Activated CD4-positive, alpha-beta T cell treated with anti-CD3 and anti-CD28 coated beads, Interleukin-2, amount 50 U/mL, for 4 hours (primary cell): Measurements from ENCODE around the gene PON3.

Source experiments
- DNase-seq, 2 experiments: peaks; one replicate each; pipeline ENCODE4 v3.0.0-alpha.2; 2020

The PON3 gene

GRCh38 chr7:95396136-95397032 is at the start of gene PON3:
Gene PON3, minus strand, starts transcription at chr7:95396375. Its CDS starts 25 bp downstream, at chr7:95396350.
- DNase-seq: no peak

- DNase-seq: no peak
These were observed 48.6 kb upstream of the PON3 start for GRCh38 chr7:95444796-95445195.

DNA sequence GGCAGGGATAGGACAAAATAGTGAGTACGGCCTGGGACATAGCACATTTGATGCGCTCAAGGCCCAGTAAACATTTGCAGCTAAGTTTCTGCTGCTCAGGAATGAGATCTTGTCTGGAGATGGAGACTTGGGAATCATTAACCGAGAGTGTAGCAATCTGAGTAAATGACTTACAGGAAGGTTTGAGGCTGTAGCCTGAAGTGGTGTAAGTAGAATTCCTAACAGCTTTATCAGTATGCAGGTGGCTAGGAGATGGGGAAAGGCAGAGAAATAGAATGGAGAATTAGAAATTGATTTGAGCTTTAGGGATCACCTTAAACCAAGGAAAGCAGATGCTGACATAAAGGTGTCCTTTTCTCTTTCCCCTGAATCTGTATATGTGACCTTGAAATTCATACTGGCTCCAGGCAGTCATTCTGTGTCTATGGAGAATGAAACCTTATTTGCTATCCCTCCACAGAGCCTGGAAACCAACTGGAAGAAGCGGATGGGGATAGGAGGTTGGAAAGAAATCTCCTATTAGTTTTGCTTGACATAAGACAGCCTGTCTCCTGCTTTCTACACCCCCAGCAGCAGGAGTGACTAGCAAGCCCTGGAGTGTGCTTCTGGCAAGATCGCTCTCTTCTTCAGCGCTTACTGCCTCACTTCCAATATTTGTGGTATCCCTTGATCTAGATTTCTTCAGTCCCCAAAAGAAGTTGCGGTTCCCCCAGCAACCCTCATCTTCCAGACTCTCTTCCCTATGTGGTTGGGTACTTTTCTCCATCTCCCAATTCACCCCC is 45.1 kb upstream of the PON3 start:
- no peak for DNase-seq

- DNase-seq: no peak
These were observed 44.3 kb upstream of the PON3 start for GRCh38 chr7:95440394-95441038.

- DNase-seq: no peak
These were observed 40.2 kb upstream of the PON3 start for GRCh38 chr7:95436407-95436806.

GRCh38 chr7:95435422-95435780 is 39.2 kb upstream of the PON3 start:
- DNase-seq: no peak

DNA sequence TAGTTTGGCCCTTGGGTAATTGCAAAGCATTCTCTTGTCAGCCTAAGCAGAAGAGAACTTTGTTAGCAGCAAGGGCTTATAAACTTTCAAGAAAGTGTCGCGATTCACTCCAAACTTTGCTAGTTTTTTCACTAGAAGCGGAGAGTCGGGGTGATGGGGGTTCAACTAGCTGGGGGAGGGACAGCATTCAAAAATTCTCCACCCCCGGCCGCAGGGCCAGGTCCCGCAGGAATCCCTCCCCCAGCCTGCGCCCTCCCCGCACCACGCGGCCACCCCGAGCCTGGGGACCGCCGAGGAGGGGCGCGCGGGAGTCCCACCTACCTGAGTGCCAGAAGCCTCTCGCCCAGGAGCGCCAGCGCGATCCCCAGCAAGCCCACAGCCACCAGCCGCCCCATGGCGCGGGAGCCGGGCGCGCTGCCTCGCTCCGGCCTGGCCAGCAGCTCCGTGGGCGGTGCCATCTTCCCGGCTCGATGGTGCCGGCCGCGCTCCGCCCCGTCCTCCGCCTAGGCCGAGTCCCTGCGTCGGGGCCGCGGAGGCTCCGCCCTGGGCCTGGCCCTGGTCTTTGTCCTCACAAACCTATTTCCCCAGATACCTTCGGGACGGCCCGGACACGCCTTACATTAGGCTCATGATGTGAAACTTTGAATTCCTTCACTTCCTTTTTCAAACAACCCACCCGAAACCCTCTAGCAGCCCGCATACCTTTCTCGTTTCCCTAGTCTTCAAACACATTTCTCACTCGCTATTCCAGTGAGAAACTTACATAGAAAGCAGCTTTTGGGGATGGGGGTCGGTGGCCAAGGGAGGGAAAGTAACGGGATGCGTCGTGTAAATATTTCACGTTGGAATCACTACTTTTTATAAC is 38.6 kb upstream of the PON3 start, which contains the start of gene PON2:
PON2 (minus strand) TSS at position 472 of the 865 bp plus-strand sequence; CDS start at position 395, 77 bp downstream.
- peak; percentile 2 to 3 for DNase-seq

- no peak for DNase-seq
These were observed 37.9 kb upstream of the PON3 start for GRCh38 chr7:95433952-95434556.

- no peak for DNase-seq
These were observed 37.0 kb upstream of the PON3 start for GRCh38 chr7:95433129-95433528.

DNA sequence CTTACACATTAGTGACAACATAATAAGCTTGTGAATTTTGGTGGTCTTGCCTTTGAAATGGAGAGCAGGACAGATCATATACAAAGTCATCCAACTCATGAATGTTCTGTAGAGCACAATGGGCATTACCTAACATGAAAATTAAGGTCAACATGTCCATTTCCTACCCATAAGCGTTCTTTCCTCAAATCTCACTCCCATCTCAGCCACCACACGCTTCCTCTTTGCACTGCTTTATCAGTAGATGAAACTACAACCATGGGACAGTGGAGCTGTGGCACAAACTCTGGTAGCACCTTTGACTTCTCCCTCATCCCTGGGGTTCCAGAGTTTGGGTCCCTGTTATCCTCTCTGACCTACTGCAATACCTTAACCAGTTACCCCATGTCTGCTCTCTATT is 36.4 kb upstream of the PON3 start:
- no peak for DNase-seq

GRCh38 chr7:95430864-95431263 is 34.7 kb upstream of the PON3 start:
- no peak for DNase-seq

DNA sequence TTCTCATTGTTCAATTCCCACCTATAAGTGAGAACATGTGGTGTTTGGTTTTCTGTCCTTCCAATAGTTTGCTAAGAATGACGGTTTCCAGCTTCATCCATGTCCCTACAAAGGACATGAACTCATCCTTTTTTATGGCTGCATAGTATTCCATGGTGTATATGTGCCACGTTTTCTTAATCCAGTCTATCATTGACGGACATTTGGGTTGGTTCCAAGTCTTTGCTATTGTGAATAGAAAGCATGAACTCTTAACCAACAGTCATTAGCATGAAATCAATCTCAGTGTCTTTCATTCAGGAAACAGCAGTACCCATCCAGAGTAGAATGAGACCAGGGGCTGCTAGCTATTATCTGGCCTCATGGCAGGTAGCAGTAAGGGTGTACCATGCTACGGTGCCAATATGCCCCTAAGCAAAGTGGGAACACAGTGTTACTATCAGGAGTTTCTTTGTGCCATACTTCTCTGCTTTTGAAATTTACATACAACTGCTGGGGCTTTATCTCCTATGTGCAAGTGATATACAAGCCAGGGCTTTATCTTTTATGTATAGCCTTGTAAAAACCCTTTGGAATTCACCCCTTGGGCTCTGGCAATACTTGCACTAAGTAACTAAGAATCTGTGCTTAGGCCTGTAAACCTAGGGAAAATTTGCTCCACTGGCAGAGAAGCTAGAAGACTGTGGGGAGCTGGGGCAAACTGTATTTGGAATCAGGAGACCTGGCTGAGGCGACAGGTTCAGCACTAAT is 33.2 kb upstream of the PON3 start:
- DNase-seq: no peak

GRCh38 chr7:95427914-95428516 is 31.8 kb upstream of the PON3 start:
- no peak for DNase-seq

DNA sequence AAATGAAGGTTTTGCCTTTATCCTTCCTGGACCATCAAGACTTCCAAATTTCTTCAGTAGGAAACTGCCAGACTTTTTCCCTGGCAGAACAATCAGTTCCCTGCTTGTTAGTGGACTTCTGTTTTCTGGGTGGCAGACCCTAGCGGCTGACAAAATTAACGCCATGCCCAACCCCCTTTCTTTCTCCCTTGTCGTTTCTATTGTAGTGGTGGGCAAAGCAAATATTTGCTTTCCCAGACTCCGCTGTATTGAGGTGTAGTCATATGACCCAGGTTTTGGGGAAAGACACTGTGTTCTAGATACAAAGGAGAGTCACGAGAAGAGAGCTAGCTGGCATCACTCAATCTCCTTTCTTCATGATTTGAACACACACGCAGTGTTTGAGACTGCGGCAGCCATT is 31.0 kb upstream of the PON3 start:
- no peak for DNase-seq

DNA sequence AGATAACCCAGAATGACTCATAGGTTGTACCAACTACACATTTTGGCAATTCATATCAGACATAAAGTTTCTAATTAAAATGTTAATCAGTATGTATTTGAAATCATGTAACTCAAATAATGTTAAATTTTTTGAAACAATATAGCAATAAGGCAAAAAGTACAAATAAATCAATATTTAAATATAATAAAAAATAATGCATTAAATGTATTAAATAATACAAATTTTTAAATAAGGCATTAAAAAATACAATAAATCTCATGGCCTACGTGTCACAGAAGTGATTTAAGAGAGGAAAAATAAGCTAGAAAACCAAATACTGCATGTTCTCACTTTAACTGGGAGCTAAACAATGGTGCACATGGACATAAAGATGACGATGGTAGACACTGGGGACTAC is 29.5 kb upstream of the PON3 start:
- no peak for DNase-seq

GRCh38 chr7:95424716-95425115 is 28.5 kb upstream of the PON3 start:
- no peak for DNase-seq

- no peak for DNase-seq
These were observed 25.8 kb upstream of the PON3 start for GRCh38 chr7:95421847-95422444.

DNA sequence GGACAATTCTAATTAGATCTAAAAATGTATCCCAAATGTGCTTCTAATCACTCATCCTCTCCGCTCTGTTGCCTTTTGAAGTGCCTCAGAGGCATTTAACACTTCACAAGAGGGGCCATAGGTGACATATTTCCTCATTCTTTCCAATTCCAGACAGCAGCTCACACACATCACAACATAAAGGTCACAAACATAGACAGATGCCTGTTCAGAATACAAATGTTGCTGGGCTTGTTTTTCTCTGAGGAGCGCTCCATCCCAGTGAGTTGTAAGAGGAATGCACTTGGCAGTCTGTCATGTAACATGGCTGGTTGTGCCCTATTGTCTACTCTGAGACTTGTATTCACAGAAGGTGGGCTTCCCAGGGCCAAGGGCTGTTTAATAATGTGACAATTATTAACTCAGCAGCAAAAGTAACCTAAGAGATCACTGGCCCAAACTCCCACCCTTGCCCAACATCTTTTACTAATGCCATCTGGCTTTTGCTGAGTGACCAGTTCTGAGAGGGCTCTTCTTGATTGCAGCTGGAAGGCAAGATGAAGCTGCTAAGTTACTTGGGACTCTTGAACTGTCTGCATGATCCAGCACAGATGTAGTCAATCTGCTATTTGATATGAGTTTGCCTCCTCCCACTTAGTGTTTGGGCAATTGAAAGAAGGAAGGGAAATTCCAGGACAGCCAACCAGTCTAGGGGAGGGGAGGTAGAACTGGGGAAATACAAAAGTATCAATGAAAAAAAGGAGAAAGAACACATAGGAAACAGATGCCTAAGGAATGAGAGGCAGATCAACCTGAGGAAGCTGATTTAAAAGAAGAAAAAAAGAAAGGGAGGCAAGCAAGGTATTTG is 25.0 kb upstream of the PON3 start:
- no peak for DNase-seq

- DNase-seq: no peak
These were observed 15.9 kb upstream of the PON3 start for GRCh38 chr7:95412075-95412474.
